HepG2 (cell line): ENCODE data around the gene CTDSP2. TPM values are rescaled to one million over a fixed set of nuclear protein-coding genes. Genes with fewer than 3 reads are reported as not detected.

Experiments used
- ARID2 ChIP-seq: sonication (generic); formaldehyde crosslinking; IDR thresholded peaks from 2 replicates; pipeline ENCODE4 v1.8.1; 2022; ENCODE audit warnings: mild to moderate bottlenecking, missing genetic modification reagents, borderline replicate concordance
- DMAP1 ChIP-seq: IDR thresholded peaks from 2 replicates; pipeline ENCODE4 v1.6.1; 2016
- EED ChIP-seq: sonication (generic); formaldehyde crosslinking; IDR thresholded peaks from 2 replicates; pipeline ENCODE4 v1.5.0; 2020; ENCODE audit warnings: mild to moderate bottlenecking, missing genetic modification reagents
- ETS1 ChIP-seq: sonication (generic); formaldehyde crosslinking; IDR thresholded peaks from 2 replicates; pipeline ENCODE4 v1.4.0; 2020; ENCODE audit warnings: missing genetic modification reagents
- FOXK2 ChIP-seq: fragments of 450-650 bp; IDR thresholded peaks from 2 replicates; pipeline ENCODE4 v1.6.1; 2016
- GTF2F1 ChIP-seq: fragments of 150-350 bp; IDR thresholded peaks from 2 replicates; pipeline ENCODE4 v1.6.1; 2014; ENCODE audit warnings: low read length
- HNF4A ChIP-seq: sonication (generic); formaldehyde crosslinking; IDR thresholded peaks from 2 replicates; pipeline ENCODE4 v1.4.0; 2020; ENCODE audit warnings: missing genetic modification reagents
- NFE2L2 ChIP-seq: fragments of 150-350 bp; IDR thresholded peaks from 2 replicates; pipeline ENCODE4 v1.6.1; 2014; ENCODE audit warnings: low read length
- RNF2 ChIP-seq: fragments of 450-650 bp; conservative IDR thresholded peaks from 2 replicates; pipeline ENCODE4 v1.6.1; 2016; ENCODE audit warnings: low read depth
- SAFB2 ChIP-seq: sonication (generic); formaldehyde crosslinking; IDR thresholded peaks from 2 replicates; pipeline ENCODE4 v1.5.1; 2020; ENCODE audit warnings: missing genetic modification reagents, low read depth, mild to moderate bottlenecking, borderline replicate concordance
- SIN3B ChIP-seq: fragments of 150-350 bp; IDR thresholded peaks from 2 replicates; pipeline ENCODE4 v1.6.1; 2014; ENCODE audit warnings: low read length
- TBX3 ChIP-seq: fragments of 450-650 bp; IDR thresholded peaks from 2 replicates; pipeline ENCODE4 v1.6.1; 2017; ENCODE audit warnings: antibody characterized with exemption, mild to moderate bottlenecking, inconsistent platforms, borderline replicate concordance
- TEAD3 ChIP-seq: optimal IDR thresholded peaks from 2 replicates; pipeline ENCODE3; 2016; ENCODE audit warnings: borderline replicate concordance
- TOPORS ChIP-seq: sonication (generic); formaldehyde crosslinking; IDR thresholded peaks from 2 replicates; pipeline ENCODE4 v1.8.0; 2023; ENCODE audit warnings: mild to moderate bottlenecking, missing genetic modification reagents
- ZHX1 ChIP-seq: sonication (generic); formaldehyde crosslinking; IDR thresholded peaks from 2 replicates; pipeline ENCODE4 v1.8.1; 2022; ENCODE audit warnings: low read depth, mild to moderate bottlenecking, missing genetic modification reagents
- ZNF124 ChIP-seq: sonication (generic); formaldehyde crosslinking; IDR thresholded peaks from 2 replicates; pipeline ENCODE4 v1.4.0; 2020; ENCODE audit warnings: missing genetic modification reagents
- ZNF383 ChIP-seq: sonication (generic); formaldehyde crosslinking; IDR thresholded peaks from 2 replicates; pipeline ENCODE4 v1.4.0; 2020; ENCODE audit warnings: missing genetic modification reagents, mild to moderate bottlenecking, borderline replicate concordance
- ZNF709 ChIP-seq: sonication (generic); formaldehyde crosslinking; IDR thresholded peaks from 2 replicates; pipeline ENCODE4 v1.5.0; 2020; ENCODE audit warnings: mild to moderate bottlenecking, missing genetic modification reagents
- ZSCAN9 ChIP-seq: IDR thresholded peaks from 2 replicates; pipeline ENCODE4 v1.6.1; 2016; ENCODE audit warnings: borderline replicate concordance
- polyA plus RNA-seq, 8 experiments: library from polyadenylated mRNA; depleted of rRNA in 3 of 8; stranded (reverse) in 7 of 8; unstranded in 1 of 8; fragments of >200 nt; fragmentation: Illumina TruSeq in 4 of 8; extraction: Trizol in 4 of 8; gene quantifications; 2 replicates each; pipeline versions ENCODE4 v1.2.1 to v1.2.3, GENCODE V29; 2011 to 2016; ENCODE audit warnings: low read depth in 4 of 8, missing spikeins in 1 of 8, mixed read lengths in 1 of 8; ENCODE audit not compliant: insufficient read depth in 1 of 8
- total RNA-seq, 5 experiments: library from RNA; depleted of rRNA; stranded (reverse); fragments of >200 nt; fragmentation: Illumina TruSeq; extraction: Trizol; gene quantifications; 2 replicates each; pipeline ENCODE4 v1.2.3, GENCODE V29; 2016; ENCODE audit warnings: low read depth in 1 of 5
- TF ChIP-seq, protein P1 (sequence below): sonication (generic); formaldehyde crosslinking; IDR thresholded peaks from 2 replicates; pipeline ENCODE4 v1.9.0; 2021; ENCODE audit warnings: missing genetic modification reagents, borderline replicate concordance
- TF ChIP-seq, protein P2 (sequence below): sonication (generic); formaldehyde crosslinking; IDR thresholded peaks from 2 replicates; pipeline ENCODE4 v1.8.0; 2022; ENCODE audit warnings: mild to moderate bottlenecking, missing genetic modification reagents
- TF ChIP-seq, protein P3 (sequence below): sonication (generic); formaldehyde crosslinking; IDR thresholded peaks from 2 replicates; pipeline ENCODE4 v1.8.1; 2023; ENCODE audit warnings: mild to moderate bottlenecking, missing genetic modification reagents, borderline replicate concordance

The CTDSP2 gene
- total and polyA plus RNA-seq, 2 of the 13 experiments (the other 11 are each of a cell fraction or from before 2014, with no cell fraction given), result 38.1 to 82.5 TPM

DNA sequence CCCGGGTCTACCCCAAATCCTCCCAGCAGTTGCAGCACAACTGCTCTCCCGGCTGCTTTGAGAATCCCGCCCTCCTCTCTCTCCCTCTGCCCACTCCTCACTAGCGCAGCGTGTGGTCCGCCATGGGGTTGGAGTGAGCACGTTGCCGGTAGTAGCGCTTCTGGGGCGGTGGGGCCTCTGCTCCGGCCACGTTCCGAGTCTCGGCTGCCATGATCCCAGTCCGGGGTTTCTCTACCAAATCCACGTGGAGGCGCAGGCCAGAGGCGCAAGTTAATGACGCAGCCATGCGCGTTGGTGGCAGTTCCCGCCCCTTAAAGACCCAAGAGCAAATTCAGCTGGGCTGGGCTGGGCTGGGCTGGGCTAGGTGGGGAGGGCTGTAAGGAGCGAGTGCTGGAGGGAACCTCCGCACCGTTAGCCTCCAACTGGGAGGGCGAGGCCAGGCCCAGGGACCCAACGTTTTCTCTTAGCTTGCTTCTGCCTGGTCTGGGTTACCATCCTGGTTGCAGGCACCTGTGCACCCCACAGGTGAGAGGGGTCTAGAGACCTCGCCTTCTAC lies 74.6 kb downstream of the CTDSP2 start, which contains the start of gene METTL1 (continued):
- peak; percentile 92 for TF ChIP-seq ZHX1 (CRISPR knock-in tag)
- TF ChIP-seq, protein P1, sequence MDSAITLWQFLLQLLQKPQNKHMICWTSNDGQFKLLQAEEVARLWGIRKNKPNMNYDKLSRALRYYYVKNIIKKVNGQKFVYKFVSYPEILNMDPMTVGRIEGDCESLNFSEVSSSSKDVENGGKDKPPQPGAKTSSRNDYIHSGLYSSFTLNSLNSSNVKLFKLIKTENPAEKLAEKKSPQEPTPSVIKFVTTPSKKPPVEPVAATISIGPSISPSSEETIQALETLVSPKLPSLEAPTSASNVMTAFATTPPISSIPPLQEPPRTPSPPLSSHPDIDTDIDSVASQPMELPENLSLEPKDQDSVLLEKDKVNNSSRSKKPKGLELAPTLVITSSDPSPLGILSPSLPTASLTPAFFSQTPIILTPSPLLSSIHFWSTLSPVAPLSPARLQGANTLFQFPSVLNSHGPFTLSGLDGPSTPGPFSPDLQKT (CRISPR knock-in tag), result no peak
- TF ChIP-seq NFE2L2, result no peak
- TF ChIP-seq TEAD3, result peak; percentile 64
- peak; percentile 84 for TF ChIP-seq SIN3B
- TF ChIP-seq FOXK2, result no peak
- TF ChIP-seq ZNF709 (CRISPR knock-in tag), result peak; percentile 92
- peak; percentile 100 for TF ChIP-seq DMAP1 (CRISPR knock-in tag)
- TF ChIP-seq ARID2 (CRISPR knock-in tag), result peak; percentile 78
- TF ChIP-seq ZSCAN9 (CRISPR knock-in tag), result peak; percentile 81
- peak; percentile 33; the same call in 1 of the 2 replicates for TF ChIP-seq SAFB2 (CRISPR knock-in tag)
- peak; percentile 37; the same call in 1 of the 2 replicates for TF ChIP-seq ZNF124
- peak; percentile 88; the same call in 1 of the 2 replicates for TF ChIP-seq ZNF383 (CRISPR knock-in tag)
- 0 out of 2 replicates have a peak, but pooled peaks have one; percentile 79 for TF ChIP-seq ETS1
- TF ChIP-seq, protein P2, sequence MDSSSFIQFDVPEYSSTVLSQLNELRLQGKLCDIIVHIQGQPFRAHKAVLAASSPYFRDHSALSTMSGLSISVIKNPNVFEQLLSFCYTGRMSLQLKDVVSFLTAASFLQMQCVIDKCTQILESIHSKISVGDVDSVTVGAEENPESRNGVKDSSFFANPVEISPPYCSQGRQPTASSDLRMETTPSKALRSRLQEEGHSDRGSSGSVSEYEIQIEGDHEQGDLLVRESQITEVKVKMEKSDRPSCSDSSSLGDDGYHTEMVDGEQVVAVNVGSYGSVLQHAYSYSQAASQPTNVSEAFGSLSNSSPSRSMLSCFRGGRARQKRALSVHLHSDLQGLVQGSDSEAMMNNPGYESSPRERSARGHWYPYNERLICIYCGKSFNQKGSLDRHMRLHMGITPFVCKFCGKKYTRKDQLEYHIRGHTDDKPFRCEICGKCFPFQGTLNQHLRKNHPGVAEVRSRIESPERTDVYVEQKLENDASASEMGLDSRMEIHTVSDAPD, result peak; percentile 72; the same call in 1 of the 2 replicates
- TF ChIP-seq, protein P3, sequence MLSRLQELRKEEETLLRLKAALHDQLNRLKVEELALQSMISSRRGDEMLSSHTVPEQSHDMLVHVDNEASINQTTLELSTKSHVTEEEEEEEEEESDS (CRISPR knock-in tag), result 0 out of 2 replicates have a peak, but pooled peaks have one; percentile 70
- 0 out of 2 replicates have a peak, but pooled peaks have one; percentile 62 for TF ChIP-seq RNF2
- TF ChIP-seq EED (CRISPR knock-in tag), result no peak
- TF ChIP-seq GTF2F1, result peak; percentile 55; the same call in 1 of the 2 replicates
- TF ChIP-seq HNF4A (CRISPR knock-in tag), result 0 out of 2 replicates have a peak, but pooled peaks have one; percentile 5
- peak; percentile 78 for TF ChIP-seq TOPORS (CRISPR knock-in tag)
- peak; percentile 39; the same call in 1 of the 2 replicates for TF ChIP-seq TBX3
